ENCODE data around the gene WNT4.

DNA sequence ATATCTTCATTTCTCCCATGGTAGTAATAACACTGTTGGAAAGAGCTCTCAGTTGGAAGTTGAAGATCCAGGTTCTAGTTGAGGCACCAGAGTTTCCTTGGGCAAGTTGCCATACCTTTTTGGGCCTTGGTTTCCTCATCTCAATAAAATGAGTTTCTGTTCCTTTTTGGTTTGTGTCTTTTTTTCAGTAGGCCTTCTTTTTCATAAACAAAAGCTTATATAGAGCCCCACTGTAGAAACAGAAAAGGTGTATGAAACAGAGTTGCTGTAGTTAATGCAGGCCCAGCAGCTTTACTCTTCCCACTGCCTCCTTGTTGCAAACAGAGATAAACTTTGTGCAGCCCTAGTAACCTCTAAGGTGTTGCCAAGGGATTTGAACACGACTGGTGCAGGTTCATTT is 41.7 kb downstream of the WNT4 start:
- TF ChIP-seq, protein P1, sequence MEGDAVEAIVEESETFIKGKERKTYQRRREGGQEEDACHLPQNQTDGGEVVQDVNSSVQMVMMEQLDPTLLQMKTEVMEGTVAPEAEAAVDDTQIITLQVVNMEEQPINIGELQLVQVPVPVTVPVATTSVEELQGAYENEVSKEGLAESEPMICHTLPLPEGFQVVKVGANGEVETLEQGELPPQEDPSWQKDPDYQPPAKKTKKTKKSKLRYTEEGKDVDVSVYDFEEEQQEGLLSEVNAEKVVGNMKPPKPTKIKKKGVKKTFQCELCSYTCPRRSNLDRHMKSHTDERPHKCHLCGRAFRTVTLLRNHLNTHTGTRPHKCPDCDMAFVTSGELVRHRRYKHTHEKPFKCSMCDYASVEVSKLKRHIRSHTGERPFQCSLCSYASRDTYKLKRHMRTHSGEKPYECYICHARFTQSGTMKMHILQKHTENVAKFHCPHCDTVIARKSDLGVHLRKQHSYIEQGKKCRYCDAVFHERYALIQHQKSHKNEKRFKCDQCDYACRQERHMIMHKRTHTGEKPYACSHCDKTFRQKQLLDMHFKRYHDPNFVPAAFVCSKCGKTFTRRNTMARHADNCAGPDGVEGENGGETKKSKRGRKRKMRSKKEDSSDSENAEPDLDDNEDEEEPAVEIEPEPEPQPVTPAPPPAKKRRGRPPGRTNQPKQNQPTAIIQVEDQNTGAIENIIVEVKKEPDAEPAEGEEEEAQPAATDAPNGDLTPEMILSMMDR (IDR thresholded peaks at IDR 0.05; ENCODE audit: borderline replicate concordance, extremely low read depth, low read length, poor library complexity, severe bottlenecking), result no peak
- no peak for TF ChIP-seq EZH2 (IDR thresholded peaks at IDR 0.05; ENCODE audit: borderline replicate concordance, low read depth, low read length, severe bottlenecking)

Data from DND-41 (cell line).